ENCODE results near the gene KRTAP12-4.

Gene KRTAP12-4

DNA sequence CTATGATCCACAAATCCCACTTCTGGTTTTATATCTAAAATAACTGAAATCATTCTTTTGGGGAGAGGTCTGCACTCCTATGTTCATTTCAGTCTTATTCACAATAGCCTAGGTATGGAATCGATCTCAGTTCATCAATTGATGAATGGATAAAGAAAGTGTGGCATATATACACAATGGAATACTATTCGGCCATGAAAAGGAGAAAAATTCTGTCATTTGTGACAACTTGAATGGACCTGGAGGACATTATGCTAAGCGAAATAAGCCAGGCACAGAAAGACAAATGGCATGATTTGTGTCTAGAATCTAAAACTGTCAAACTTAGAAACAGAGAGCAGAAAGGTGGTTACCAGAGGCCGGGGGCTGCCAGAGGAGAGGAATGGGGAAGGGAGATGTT, 48.0 kb downstream of the KRTAP12-4 start:
- DNase-seq = no peak

Measured in retina (tissue), 1 donor.